HG02970 (cell line): ENCODE measurements around the gene MOB3C.

Source experiments
- ATAC-seq: cut with Tn5 transposase; IDR thresholded peaks from one replicate; pipeline ENCODE4 v1.9.1; 2021; ENCODE audit warnings: mild to moderate bottlenecking, moderate library complexity, moderate number of reproducible peaks; ENCODE audit not compliant: unreplicated experiment, low FRiP score

MOB3C gene

DNA sequence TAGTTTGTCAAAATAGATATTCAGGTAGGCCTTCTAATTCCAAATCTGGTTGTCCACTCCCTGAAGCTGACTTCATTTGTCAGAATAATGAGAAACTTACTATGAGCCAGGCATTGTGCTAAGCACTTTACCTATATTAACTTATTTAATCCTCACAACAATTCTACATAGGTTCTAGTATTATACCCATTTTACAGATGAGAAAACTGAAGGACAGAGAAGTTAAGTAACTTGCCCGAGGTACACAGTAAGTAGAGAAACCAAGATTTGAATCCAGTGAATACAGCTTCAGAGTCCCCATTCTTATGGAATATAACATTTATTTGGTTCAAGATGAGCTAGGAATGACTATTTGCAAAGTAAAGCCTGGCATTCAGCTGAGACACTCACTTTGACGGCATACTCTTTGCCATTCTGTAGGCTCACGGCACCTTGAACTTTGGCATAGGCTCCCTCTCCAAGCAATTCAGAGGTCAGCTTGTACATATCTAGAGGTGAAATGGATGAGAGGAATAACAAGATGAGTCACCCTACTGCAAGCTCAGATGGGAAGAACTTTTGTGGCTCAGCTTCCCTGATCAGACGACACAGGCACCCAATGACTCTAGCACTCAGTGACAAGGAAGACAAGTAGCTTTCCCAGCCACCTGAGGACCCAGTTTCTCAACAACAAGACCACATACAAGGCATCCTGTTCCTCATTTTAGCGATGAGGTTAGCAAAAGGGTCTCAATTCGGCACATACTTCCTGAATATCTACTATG, 36.3 kb downstream of the MOB3C start:
- ATAC-seq = no peak

DNA sequence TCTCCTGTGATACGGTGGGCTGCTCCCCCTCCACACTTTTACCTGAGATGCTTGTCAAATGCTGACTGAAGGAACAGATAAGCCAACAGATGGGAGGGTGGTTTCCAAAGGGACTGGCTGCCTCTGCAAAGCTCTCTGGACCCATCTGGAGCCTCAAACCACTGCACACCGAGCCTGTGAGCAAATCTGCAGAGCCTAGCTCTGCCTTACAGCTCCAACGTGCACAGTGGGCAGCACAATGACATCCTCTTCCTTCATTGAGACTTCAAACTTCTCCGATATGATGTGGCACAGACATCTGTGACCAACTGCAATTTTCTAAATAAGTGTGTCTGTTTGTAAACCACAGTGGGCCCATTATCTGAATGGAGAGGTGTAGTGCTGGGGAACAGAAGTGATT, 38.9 kb downstream of the MOB3C start:
- no peak for ATAC-seq

DNA sequence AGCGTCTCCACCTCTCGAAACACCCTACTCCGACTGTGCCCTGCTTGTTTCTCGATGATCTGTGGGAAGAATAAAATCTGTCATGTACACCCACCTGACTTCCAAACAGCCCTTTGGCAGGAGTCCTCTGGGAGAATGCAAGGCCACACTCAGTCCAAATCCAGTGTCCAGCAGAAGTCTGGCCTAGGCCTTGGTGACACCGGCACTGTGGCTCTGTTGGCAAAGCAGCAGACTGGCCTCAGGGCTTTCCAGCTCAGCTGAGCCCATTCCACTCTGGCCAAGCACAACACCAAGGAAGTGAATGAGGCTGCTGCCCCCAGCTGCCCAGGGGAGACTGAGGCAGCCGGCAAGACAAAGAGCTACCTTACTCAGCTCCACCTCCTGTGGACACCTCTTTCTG, 40.0 kb downstream of the MOB3C start:
- ATAC-seq = no peak

DNA sequence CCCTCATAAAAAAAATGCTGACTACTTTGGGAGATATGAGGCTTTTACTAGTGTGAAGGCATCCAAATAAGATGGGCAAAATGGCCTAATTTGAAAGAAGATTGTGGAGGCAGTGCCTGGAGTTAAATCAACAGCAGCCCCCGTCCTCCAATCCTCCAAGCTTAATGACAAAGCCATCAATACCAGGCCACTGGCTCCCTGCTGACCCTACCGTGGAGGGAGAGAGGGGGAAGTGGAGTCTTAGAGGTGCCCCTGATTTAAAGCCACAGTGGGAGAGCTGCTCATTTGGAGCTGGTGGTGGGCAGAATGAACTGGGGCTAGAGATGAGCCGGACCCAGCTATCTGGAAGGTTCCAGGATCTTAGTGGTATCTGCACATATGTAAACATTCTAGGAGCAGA, 40.8 kb downstream of the MOB3C start:
- ATAC-seq = no peak

DNA sequence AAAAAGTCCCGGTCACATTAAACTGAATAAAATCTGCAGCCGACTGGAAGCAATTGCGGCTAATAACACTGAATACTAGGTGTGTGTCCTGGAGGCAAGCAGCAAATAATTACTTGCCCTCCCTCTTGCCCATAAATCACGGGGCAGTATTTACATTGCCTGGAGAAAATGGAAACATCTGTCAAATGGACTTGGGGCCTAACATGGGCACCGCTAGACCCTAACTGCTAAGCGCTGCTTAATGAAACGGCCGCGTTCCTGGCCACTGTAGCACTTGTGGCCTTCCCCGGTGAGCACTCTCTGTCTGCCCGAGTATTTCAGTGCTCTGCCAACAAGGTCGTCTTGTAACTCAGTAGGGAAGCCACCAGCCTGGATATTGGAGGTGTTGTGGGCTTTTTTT, 41.3 kb downstream of the MOB3C start:
- no peak for ATAC-seq

DNA sequence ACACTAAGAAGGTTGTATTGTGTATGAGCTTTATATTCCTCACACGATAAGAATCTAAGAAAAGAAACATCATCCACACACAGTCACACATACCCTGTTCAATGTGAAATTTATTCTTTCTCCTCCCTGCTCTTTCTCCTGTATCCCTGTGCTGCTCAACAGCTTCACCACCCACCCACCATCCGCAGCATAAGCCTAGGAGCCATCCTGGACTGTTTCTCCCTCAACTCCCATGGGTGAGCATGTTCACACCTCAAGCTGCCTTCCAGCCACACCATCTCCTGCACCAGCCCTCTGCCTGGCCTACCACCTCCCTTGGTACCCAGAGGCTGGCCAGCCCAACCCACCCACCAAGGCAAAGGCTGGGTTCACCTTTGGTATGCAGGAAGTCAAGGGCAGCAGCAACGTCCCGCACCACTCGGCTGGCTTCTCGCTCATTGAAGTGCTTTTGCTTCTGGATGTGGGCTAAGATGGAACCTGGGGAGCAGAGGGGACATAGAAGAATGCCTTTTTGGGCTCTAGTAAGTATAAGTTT, 44.9 kb downstream of the MOB3C start:
- ATAC-seq = no peak

DNA sequence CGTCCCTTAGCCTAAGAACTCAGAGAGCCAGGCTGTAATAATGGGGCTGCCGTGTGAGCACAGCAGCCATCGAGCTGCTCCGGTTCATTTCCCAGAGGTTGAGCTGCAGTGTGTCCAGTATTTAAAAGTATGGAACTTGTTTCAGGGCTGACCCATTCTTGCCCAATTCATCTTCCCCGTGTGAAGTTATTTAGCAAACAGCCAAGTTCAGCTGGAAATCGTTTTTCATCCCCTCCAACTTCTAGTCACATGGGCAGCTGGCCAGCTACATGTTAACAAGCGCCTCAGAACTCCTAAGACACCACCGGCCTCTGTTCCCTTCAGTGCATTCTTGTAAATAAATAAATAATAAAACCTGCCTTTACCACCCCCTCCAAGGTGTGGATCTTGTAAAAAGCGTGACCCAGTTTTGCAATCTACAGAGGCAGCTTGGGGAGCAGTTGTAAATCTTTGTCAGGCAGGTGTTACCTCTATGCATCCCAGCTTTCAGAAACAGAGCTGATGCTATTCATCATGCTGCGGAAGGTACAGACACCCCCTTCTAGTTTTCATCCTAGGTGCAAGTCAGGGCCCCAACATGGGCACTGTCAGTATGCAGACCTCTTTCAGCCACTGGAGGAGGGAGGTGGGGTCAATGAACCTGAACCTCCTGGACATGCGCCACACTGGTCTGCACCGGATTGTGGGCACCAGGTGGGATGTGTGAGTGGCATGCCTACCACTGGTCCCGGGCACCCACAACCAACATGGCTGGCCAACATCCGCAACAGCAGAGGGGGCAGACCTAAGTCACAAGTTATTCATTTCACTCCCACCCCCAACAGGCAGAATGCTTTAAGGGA, 46.5 kb downstream of the MOB3C start:
- ATAC-seq = no peak

DNA sequence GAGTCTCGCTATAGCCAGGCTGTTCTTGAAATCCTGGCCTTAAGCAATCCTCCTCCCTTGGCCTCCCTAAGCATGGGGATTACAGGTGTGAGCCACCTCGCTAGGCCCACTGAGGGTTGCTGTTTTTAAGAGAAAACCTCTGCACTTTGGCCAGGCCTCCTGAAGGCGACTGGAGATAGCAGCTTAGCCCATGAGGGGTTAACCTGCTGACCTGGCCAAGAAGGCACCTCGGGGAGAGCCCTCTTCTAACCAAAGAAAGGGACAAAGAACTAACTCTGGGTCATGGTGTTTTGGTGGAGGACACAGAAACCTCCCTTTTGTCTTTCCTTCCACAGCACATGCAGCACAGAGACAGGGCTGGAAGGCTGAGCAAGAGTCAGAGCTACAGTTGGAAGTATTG, 47.5 kb downstream of the MOB3C start:
- ATAC-seq = no peak

DNA sequence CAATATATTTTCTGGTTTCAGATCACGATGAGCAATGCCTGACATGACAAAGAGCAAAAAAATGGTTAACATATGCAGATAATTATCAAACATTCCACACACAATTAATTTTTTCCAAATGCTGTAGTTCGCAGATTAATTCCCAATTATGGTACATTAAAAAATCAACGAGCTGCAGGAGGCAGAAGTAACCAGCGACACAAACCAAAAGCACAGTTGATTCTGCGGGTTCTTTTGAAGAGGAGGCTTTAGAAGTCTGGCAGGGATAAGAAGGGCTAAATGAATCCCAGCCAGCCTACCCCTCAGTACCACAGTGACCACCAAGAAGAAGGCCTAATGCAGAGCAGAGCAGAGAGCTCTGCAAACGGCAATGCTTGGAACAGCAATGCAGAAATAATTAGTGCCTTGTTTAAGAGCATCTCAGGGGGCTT, 48.1 kb downstream of the MOB3C start:
- ATAC-seq = no peak

DNA sequence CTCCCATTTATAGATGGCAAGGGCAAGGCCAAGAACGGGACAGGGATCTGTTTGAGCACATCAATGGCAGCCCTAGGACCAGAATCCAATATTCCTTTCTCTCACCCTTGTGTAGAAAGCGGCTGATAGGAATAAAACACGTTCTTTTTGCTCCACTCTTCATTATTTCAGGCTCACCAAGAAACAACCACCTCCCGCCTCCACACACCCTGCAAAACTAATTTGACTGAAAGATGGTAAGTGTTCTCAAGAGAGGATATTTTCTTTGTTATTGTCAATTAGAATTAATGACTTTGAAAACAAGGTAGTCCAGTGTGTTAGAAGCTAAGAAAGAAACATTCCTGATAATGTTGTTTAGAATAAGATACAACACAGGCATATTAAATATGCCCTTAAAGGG, 53.3 kb downstream of the MOB3C start:
- ATAC-seq = no peak

DNA sequence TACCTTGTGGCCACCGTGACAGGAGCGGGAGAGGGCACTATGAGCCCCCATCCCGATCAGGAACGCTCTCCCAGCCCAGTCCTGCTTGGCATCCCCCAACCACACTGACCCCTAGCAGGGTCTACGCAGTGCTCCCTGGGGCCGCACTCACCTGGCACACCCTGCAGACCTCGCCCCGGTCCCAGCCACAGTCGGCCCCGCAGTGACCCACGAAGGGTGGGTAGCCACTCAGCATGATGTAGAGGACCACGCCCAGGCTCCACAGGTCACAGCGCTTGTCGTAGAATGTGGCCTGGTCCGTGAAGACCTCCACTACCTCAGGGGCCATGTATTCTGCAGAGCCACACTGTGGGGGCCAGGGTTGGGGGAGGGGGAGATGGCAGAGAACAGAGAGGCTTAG, 54.1 kb downstream of the MOB3C start:
- ATAC-seq = no peak

DNA sequence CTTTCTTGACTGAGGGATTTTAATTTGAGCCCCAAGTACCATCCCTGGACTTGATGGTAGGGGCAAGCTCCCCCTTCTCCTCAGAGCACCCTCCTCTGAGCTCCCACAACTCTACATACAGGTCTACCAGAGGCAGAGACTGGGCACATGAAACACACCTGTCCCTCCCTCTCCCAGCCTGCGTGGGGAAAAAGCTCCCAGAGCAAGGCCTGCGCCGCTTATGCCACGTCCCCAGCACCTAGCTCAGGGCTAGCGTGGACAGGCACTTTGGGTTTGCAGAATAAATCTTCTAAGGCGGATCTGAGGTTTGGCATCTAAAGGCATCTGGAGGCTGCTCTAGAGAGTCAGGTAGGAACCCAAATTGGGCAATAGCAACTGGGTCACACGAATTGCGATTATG, 57.6 kb downstream of the MOB3C start:
- ATAC-seq = no peak

DNA sequence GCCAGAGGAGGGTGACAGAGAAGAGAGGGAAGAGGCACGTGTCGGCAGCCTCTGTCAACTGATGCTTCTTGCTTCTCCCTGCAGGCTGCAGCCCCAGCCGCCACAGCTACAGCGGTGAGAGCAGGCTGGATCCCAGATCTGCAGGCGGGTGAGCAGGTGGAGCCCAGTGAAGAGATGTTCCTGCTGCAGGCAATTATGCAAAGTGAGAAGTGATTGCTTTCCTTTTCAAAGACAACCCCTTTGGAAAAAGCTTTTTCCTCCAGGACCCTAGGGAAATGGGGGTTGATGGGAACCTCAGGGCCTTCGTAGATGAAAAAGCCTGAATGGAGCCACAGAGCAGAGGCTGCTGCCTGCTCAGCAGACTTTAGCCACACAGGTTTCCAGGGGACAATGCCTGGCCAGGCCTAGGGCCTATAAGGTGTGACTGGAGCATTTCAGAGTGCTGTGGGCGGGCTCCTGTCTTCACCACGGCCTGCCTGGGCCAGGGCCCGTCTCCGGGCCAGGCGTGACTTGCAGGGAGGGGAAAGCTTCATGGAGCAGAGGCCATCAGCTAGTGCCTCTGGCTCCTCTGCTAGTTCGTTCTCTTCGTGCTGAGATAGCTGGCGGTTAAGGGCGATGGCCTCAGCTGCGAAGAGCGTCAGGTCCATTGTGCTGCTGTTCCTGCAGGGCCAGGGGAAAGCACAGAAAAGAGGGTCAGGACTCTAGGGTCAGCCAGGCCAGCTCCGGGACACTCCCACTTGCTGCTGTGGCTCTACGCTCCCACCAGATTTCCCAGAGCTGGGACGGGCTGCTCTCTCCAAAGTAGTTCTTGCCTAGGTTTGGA, 58.3 kb downstream of the MOB3C start:
- ATAC-seq = no peak
